Measurements from ENCODE around the gene IDS.

- TF ChIP-seq TAF1 (IDR thresholded peaks at IDR 0.05; ENCODE audit: low read depth) (no peak), MAX (IDR thresholded peaks at IDR 0.05) (no peak), EP300 (IDR thresholded peaks at IDR 0.05; ENCODE audit: borderline replicate concordance) (no peak), YY1 (IDR thresholded peaks at IDR 0.05; ENCODE audit: low read depth) (no peak), FOXM1 (IDR thresholded peaks at IDR 0.05; ENCODE audit: borderline replicate concordance, low read depth) (no peak), EGR1 (IDR thresholded peaks at IDR 0.05) (no peak), RAD21 (IDR thresholded peaks at IDR 0.05; ENCODE audit: low read depth) (no peak), REST (IDR thresholded peaks at IDR 0.05; ENCODE audit: low read depth) (no peak), NFIC (IDR thresholded peaks at IDR 0.05) (no peak), CEBPB (IDR thresholded peaks at IDR 0.05) (no peak), USF1 (IDR thresholded peaks at IDR 0.05) (no peak), CREB1 (IDR thresholded peaks at IDR 0.05; ENCODE audit: low read depth) (no peak), TCF12 (IDR thresholded peaks at IDR 0.05; ENCODE audit: low read depth) (no peak), TEAD4 (IDR thresholded peaks at IDR 0.05) (no peak)
Observed at GRCh38 chrX:149487292-149487691, 17.8 kb downstream of the IDS start.

All from Ishikawa (cell line).